Measurements from ENCODE around the gene IGDCC3.

Gene IGDCC3

DNA sequence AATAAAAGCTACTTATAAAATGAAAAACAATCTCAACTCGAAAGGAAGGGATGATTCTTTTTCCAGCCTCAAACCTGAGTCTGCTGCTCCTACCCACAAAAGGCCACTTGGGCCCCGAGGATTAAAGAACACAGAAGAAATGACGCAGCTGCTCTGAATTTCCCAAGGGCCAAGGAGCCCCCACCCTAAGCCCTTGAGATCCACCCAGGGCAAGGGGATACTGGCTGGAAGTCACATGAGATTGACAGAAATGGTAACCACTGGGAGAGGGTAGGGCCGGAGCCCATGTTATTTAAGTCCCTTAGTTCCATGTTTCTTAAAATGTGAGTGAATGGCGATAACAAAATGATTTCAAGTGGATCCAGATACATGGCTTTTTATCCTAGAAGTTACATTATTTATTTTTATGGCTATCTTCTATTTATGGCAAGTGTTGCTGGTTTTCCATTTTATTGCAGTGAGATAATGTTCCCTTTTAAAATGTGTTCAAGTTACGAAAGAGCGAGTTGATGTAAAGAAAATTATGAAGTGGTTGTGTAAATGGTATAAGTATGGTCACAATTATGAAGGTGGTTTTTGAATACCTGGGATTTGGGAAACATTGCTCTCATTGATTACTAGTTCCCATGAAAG lies 28.1 kb upstream of the IGDCC3 start:
- TF ChIP-seq, protein P1, sequence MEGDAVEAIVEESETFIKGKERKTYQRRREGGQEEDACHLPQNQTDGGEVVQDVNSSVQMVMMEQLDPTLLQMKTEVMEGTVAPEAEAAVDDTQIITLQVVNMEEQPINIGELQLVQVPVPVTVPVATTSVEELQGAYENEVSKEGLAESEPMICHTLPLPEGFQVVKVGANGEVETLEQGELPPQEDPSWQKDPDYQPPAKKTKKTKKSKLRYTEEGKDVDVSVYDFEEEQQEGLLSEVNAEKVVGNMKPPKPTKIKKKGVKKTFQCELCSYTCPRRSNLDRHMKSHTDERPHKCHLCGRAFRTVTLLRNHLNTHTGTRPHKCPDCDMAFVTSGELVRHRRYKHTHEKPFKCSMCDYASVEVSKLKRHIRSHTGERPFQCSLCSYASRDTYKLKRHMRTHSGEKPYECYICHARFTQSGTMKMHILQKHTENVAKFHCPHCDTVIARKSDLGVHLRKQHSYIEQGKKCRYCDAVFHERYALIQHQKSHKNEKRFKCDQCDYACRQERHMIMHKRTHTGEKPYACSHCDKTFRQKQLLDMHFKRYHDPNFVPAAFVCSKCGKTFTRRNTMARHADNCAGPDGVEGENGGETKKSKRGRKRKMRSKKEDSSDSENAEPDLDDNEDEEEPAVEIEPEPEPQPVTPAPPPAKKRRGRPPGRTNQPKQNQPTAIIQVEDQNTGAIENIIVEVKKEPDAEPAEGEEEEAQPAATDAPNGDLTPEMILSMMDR (IDR thresholded peaks at IDR 0.05; ENCODE audit: low read depth, low read length) = no peak
- no peak for DNase-seq (ENCODE audit: extremely low read depth, low read depth)

DNA sequence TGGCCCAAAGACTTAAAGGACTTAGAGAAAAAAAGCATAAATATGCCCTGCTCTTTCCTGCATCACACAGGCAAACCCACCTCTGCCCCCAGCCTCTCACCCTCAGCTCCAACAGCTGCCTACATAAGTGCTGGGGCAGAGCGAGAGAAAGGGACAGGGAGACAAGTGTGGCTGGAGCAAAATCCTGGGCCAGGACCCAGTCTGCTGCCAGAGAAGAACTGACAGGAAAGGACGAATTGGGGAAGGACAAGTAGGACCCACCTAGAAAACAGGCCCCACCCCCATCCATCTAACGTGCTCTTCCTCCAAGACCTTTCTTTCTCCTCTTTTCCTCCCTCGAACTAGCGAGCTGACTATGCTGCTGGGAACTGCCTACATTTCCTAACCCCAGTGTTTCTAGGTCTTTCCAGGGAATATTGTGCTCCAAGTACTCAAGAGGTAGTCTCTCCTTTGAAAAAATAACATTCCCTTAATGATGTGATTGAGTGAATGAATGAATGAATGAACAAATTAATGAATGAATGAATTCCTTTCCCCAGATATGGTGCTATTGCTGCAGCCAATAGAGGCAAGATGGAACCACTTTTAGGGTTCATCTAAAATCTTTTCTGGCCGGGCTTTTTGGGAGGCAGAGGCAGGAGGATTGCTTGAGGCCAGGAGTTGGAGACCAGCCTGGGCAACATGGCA lies 26.5 kb upstream of the IGDCC3 start:
- TF ChIP-seq, protein P1 (IDR thresholded peaks at IDR 0.05; ENCODE audit: low read depth, low read length) = no peak

GRCh38 chr15:65402961-65403360 lies 25.2 kb upstream of the IGDCC3 start:
- DNase-seq (ENCODE audit: extremely low read depth, low read depth) = no peak
- TF ChIP-seq, protein P1 (IDR thresholded peaks at IDR 0.05; ENCODE audit: low read depth, low read length) = no peak

More for the DNA sequence above, 26.5 kb upstream of the IGDCC3 start:
- no peak for DNase-seq (ENCODE audit: extremely low read depth, low read depth)

DNA sequence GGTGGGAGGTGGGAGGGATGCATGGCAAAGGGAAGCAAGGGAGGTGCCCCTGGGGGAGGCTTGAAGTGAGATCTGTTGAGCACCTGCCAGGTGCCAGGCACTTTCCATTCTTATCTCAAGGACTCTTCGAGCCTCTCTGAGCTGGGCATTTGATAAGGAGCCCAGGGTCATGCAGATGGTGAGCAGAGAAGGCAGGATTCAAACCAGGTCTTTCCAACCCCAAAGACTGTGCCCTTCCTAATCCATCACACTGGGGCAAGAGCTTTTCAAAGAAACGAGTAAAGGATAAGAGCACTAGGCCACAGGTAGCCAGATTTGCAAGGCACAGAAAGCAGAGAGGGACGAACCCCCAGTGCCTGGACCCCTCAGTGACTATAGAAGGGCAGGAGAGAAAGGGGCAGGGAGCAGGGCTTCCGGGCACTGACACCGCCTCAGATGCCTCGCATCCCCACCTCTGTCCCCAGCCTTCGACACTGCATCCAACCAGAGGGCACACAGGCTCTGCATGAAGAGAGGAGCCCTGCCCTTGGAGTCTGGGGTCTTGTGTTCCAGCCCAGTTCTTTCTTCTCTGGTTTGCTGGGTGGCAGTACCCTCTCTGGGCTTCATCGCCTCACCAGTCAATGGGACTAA lies 23.9 kb upstream of the IGDCC3 start:
- DNase-seq (ENCODE audit: extremely low read depth, low read depth) = no peak
- TF ChIP-seq, protein P1 (IDR thresholded peaks at IDR 0.05; ENCODE audit: low read depth, low read length) = no peak

DNA sequence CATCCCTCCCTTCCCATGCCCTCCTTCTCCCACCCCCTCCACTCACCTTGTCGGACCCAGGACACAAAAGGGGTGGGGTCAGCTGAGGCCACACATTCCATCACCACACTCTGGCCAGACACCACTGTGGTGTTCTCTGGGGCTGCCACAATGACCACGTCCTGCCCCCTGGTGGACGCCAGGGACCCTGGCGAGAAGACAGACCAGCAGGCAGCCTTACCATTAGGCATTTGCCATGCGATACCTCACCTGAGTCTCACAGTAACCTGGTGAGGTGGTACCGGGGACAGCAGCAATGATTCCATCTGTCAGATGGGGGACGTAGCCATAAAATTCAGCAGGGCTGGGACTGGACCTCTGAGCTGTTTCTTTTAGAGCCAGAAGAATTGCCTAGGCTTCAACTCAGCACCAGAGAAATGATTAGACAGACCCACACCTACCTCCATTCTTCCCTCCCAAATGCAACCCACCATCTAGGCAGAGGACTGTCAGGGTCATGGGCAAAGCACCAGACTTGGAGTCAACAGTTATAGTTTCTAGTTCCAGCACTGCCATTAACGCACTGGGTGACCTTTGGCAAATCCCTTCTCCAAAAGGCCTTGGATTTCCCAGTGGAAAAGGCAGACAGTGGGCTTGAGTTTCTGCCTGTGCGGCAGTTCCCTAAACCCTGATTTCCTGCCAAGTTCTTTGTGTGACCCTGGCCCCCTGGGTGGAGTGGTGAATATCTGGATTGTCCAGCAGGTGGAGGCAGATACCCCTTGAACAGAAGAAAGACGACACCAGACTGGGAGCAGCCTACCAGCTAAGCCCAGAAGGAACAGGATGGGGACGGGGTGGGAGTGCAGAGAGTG lies 23.2 kb upstream of the IGDCC3 start:
- peak; percentile 35 for DNase-seq (ENCODE audit: extremely low read depth, low read depth)
- TF ChIP-seq, protein P1 (IDR thresholded peaks at IDR 0.05; ENCODE audit: low read depth, low read length) = peak; percentile 84

DNA sequence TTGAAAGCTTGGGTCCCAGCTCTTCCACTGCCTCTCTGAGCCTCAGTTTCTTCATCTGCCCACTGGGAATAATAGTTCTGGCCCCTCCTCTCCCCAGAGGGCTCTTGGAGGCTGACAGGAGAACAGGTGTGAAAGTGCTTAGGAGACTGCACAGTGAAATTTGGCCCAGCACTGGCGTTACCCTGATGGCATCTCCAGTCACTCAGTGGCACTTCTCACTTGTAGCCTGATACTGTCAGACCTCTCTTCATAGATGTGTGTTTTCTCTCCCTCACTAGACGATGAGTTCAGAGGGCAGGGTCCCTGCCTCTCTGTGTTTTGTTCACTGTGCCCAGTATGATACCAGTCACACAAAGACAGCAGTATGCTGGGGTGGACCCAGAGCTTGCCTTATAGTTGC lies 22.2 kb upstream of the IGDCC3 start:
- TF ChIP-seq, protein P1 (IDR thresholded peaks at IDR 0.05; ENCODE audit: low read depth, low read length) = no peak
- no peak for DNase-seq (ENCODE audit: extremely low read depth, low read depth)

Measured in AG09319 (cell line).